ENCODE results near the gene NFATC2. TPM values are rescaled to one million over a fixed set of nuclear protein-coding genes. Genes with fewer than 3 reads are reported as not detected.
A peak's percentile ranks its signal among the peaks of the same experiment; 100 is the strongest.

The NFATC2 gene
- total RNA-seq, 1 experiment from 2014 or later: 0.61 TPM

GRCh38 chr20:51398083-51398482 lies 144.4 kb downstream of the NFATC2 start:
- no peak overlapping the region for H3K4ac ChIP-seq (ENCODE audit: low read depth, low read length)
- peaks cover 20 to 31% of the 10 kb centered on the region in 2 experiments for H3K4me1 Mint-ChIP-seq
- H3T11ph ChIP-seq (ENCODE audit: low read length): no peak overlapping the region
- H3K18ac ChIP-seq (ENCODE audit: insufficient read length, low read depth, low read length): no peak overlapping the region
- H3K23ac ChIP-seq (ENCODE audit: insufficient read length, low read depth, low read length): no peak overlapping the region
- no peak for DNase-seq
- H4K91ac ChIP-seq (ENCODE audit: insufficient read length, low read depth, low read length): no peak overlapping the region
- no peak overlapping the region for H2BK120ac ChIP-seq (ENCODE audit: low read depth, low read length, poor library complexity, severe bottlenecking)
- H3K23me2 ChIP-seq (ENCODE audit: insufficient read length, low read depth, low read length, poor library complexity, severe bottlenecking): no peaks in the 10 kb centered on the region
- H3K9ac ChIP-seq (ENCODE audit: extremely low read depth, insufficient read length, low read length): no peak overlapping the region
- WGBS (ENCODE audit: extremely low coverage, insufficient read length, low lambda C conversion rate): no CpG with 5 or more reads among the region's 10 CpGs
- H3K4me2 ChIP-seq (ENCODE audit: insufficient read depth, insufficient read length, low read length): no peak overlapping the region
- H2BK15ac ChIP-seq (ENCODE audit: low read depth, low read length): no peak overlapping the region
- H4K8ac ChIP-seq (replicated peaks; ENCODE audit: insufficient read length, low read depth, low read length): no peak overlapping the region
- no peak overlapping the region for H2AK5ac ChIP-seq (ENCODE audit: insufficient read length, low read length)
- H3K79me1 ChIP-seq (ENCODE audit: insufficient read depth, low read depth, low read length, poor library complexity, severe bottlenecking): no peaks in the 10 kb centered on the region
- no peak overlapping the region for H3K4me3 Mint-ChIP-seq
- no peaks in the 10 kb centered on the region for H3K27me3 ChIP-seq (ENCODE audit: insufficient read depth, low read length)
- peaks cover 3% of the 10 kb centered on the region; the same call in 1 of the 2 replicates for H3K4me1 ChIP-seq (ENCODE audit: insufficient read depth, low read length)
- no peaks in the 10 kb centered on the region for H3K79me2 ChIP-seq (ENCODE audit: insufficient read depth, low read length)
- H2AFZ ChIP-seq (ENCODE audit: low read length): no peak overlapping the region
- H3K27ac Mint-ChIP-seq: peak overlapping the region in 1 of 3 experiments; percentile 65; a peak in 1 of 7 replicates
- H3K27me3 Mint-ChIP-seq (ENCODE audit: low read depth): peaks cover 1% of the 10 kb centered on the region; the same call in 1 of the 2 replicates
- no peak overlapping the region for H2BK20ac ChIP-seq (ENCODE audit: low read depth, low read length, poor library complexity, severe bottlenecking)
- no peaks in the 10 kb centered on the region for H4K20me1 ChIP-seq (ENCODE audit: control insufficient read depth, insufficient read depth, insufficient read length)
- no peak overlapping the region for H3K14ac ChIP-seq (ENCODE audit: insufficient read depth, low read length)
- H2BK5ac ChIP-seq (ENCODE audit: insufficient read length, low read length): no peak overlapping the region
- no peak overlapping the region for H2BK12ac ChIP-seq (ENCODE audit: insufficient read length, low read depth, low read length)
- TF ChIP-seq CTCF (conservative IDR thresholded peaks at IDR 0.05): no peak
- H3K9me3 ChIP-seq (ENCODE audit: control insufficient read depth, low read depth, low read length): no peaks in the 10 kb centered on the region
- H3K36me3 Mint-ChIP-seq (ENCODE audit: insufficient read depth in 1 of 3, low read depth in 3 of 3): no peaks in the 10 kb centered on the region
- no peak overlapping the region for H4K5ac ChIP-seq (ENCODE audit: insufficient read length, low read depth, low read length)
- H3K9me3 Mint-ChIP-seq: no peaks in the 10 kb centered on the region
- no peak overlapping the region for H3K27ac ChIP-seq (ENCODE audit: insufficient read length, low read depth, low read length)
- no peak overlapping the region for H3K56ac ChIP-seq (ENCODE audit: insufficient read length, low read depth, low read length)
